K562 (cell line): ENCODE results near the gene AGO1. TPM values are rescaled to one million over a fixed set of nuclear protein-coding genes. Genes with fewer than 3 reads are reported as not detected.

Experiments used
- ATAC-seq: fragments of 200-7000 bp; cut with Tn5 transposase; 3 replicates; pipeline ENCODE4 v1.9.1; 2020; ENCODE audit warnings: moderate library complexity
- BruUV-seq: library from RNA; stranded (reverse); fragments of 400-500 nt; replicated peaks from 2 replicates; lab custom pipeline; 2021; lab: Mats Ljungman, UMichigan
- CTCF ChIA-PET: fragments of 300-600 bp; formaldehyde crosslinking; extraction: SDS; loops from one replicate; lab custom pipeline; 2021; ENCODE audit warnings: low intra/inter-chr PET ratio; lab: Yijun Ruan, JAX
- POLR2A ChIA-PET: fragments of 300-600, 350-650 bp; sonication (Branson Sonifier 250); formaldehyde crosslinking; extraction: SDS; loops from one replicate; lab custom pipeline; 2021; ENCODE audit warnings: antibody characterized with exemption, inconsistent platforms; lab: Yijun Ruan, JAX
- DNase-seq, 4 experiments: peaks; one replicate each; pipeline versions ENCODE4 v3.0.0 to v3.0.0-alpha.2; 2011 to 2018; ENCODE audit warnings: low spot score in 3 of 4, mixed read lengths in 3 of 4; ENCODE audit errors: extremely low read depth in 1 of 4
- FAIRE-seq: peaks from 2 replicates; lab custom pipeline; 2011; peaks lifted over from hg19 to GRCh38; lab: Jason Lieb, UNC
- H2AFZ ChIP-seq: 2 replicates; pipeline ENCODE4 v1.6.0; 2011; ENCODE audit warnings: low read depth, low read length, control low read depth, inconsistent platforms
- H3K27ac ChIP-seq: fragments of 200-600 bp; 3 replicates; pipeline ENCODE4 v1.8.0; 2011; ENCODE audit warnings: low read depth, mild to moderate bottlenecking, control low read depth, inconsistent platforms, low read length, moderate library complexity, mixed read lengths; ENCODE audit errors: extremely low read depth
- H3K27me3 ChIP-seq, 2 experiments: fragments of 300-600 bp in 1 of 2; 2 replicates in 1 of 2; 3 replicates in 1 of 2; pipeline versions ENCODE4 v1.6.0 to v1.8.0; 2011; ENCODE audit warnings: inconsistent platforms in 2 of 2, low read length in 2 of 2, mild to moderate bottlenecking in 1 of 2, mixed read lengths in 1 of 2, moderate library complexity in 1 of 2; ENCODE audit not compliant: control insufficient read depth in 2 of 2, insufficient read depth in 2 of 2
- H3K36me3 ChIP-seq: fragments of 300-600 bp; 3 replicates; pipeline ENCODE4 v1.8.0; 2011; ENCODE audit warnings: mild to moderate bottlenecking, low read length, inconsistent platforms; ENCODE audit not compliant: control insufficient read depth, insufficient read depth
- H3K4me1 ChIP-seq, 2 experiments: fragments of 200-600 bp in 1 of 2; replicated peaks in 1 of 2; 2 replicates in 1 of 2; 3 replicates in 1 of 2; pipeline versions ENCODE4 v1.5.1 to v1.8.0; 2011; ENCODE audit warnings: inconsistent platforms in 2 of 2, low read length in 2 of 2, mild to moderate bottlenecking in 1 of 2, mixed read lengths in 1 of 2, moderate library complexity in 1 of 2; ENCODE audit not compliant: control insufficient read depth in 2 of 2, insufficient read depth in 2 of 2
- H3K4me2 ChIP-seq: 2 replicates; pipeline ENCODE4 v1.6.1; 2011; ENCODE audit warnings: low read length, control low read depth, inconsistent platforms, mixed read lengths; ENCODE audit not compliant: insufficient read depth
- H3K4me3 ChIP-seq: fragments of 200-600 bp; sonication (generic), shearing (Covaris generic); 2 replicates; pipeline ENCODE4 v1.5.1; 2016; ENCODE audit warnings: control low read depth, inconsistent platforms
- H3K79me2 ChIP-seq: fragments of 200-600 bp; 3 replicates; pipeline ENCODE4 v1.8.0; 2011; ENCODE audit warnings: low read length, inconsistent platforms; ENCODE audit not compliant: control insufficient read depth, insufficient read depth
- H3K9ac ChIP-seq, 2 experiments: 2 replicates each; pipeline versions ENCODE4 v1.6.0 to v1.6.1; 2011; ENCODE audit warnings: low read depth in 2 of 2, low read length in 2 of 2, control low read depth in 1 of 2, inconsistent platforms in 1 of 2, mild to moderate bottlenecking in 1 of 2, mixed read lengths in 1 of 2; ENCODE audit not compliant: insufficient read depth in 1 of 2
- H3K9me1 ChIP-seq: one replicate; pipeline ENCODE4 v1.6.0; 2011; ENCODE audit warnings: inconsistent platforms, mild to moderate bottlenecking, low read length, moderate library complexity; ENCODE audit not compliant: control insufficient read depth, insufficient read depth
- H3K9me3 ChIP-seq: replicated peaks from 2 replicates; pipeline ENCODE4 v1.5.1; 2011; ENCODE audit warnings: low read depth, low read length, inconsistent platforms; ENCODE audit not compliant: control insufficient read depth, insufficient read depth
- H4K20me1 ChIP-seq: replicated peaks from 2 replicates; pipeline ENCODE4 v1.6.1; 2011; ENCODE audit warnings: low read length, inconsistent platforms, mixed read lengths; ENCODE audit not compliant: control insufficient read depth, insufficient read depth
- EP300 ChIP-seq: IDR thresholded peaks from 2 replicates; pipeline ENCODE4 v1.6.1; 2012; ENCODE audit warnings: low read length, improper control_type of control experiment
- GATAD2B ChIP-seq: fragments of 450-650 bp; IDR thresholded peaks from 2 replicates; pipeline ENCODE4 v1.6.1; 2017; ENCODE audit warnings: mild to moderate bottlenecking, borderline replicate concordance
- GTF2E2 ChIP-seq: fragments of 200-800 bp; sonication (Bioruptor generic); IDR thresholded peaks from 2 replicates; pipeline ENCODE4 v1.6.1; 2016; ENCODE audit warnings: missing genetic modification characterization, missing compliant biosample characterization
- NFIC ChIP-seq: fragments of 450-650 bp; IDR thresholded peaks from 2 replicates; pipeline ENCODE4 v1.6.1; 2017; ENCODE audit warnings: mild to moderate bottlenecking, inconsistent platforms
- RHOXF2B ChIP-seq: fragments of 250-450 bp; sonication (Bioruptor Pico); conservative IDR thresholded peaks from 2 replicates; pipeline ENCODE4 v1.5.1; 2021
- TCF3 ChIP-seq: sonication (generic); formaldehyde crosslinking; IDR thresholded peaks from 2 replicates; pipeline ENCODE4 v1.4.0; 2020; ENCODE audit warnings: mild to moderate bottlenecking, missing genetic modification reagents
- ZNF143 ChIP-seq: sonication (generic); formaldehyde crosslinking; IDR thresholded peaks from 2 replicates; pipeline ENCODE4 v1.9.0; 2022; ENCODE audit warnings: mild to moderate bottlenecking, missing genetic modification reagents
- ZSCAN29 ChIP-seq: fragments of 450-650 bp; IDR thresholded peaks from 2 replicates; pipeline ENCODE4 v1.6.1; 2017
- WGBS: fragments of 100-300 bp; shearing (Covaris generic); methylation state at CpG from one replicate; pipeline ENCODE4 v1.1.6; 2016; ENCODE audit warnings: low coverage, mixed read lengths; ENCODE audit not compliant: insufficient coverage; ENCODE audit errors: missing lambda C conversion rate; 5-methylcytosine and 5-hydroxymethylcytosine counted together
- in situ Hi-C: fragments of 300-500 bp; cut with MboI; formaldehyde crosslinking; loops from 4 replicates; pipeline ENCODE4 v1.15.0; 2018; ENCODE audit warnings: inconsistent platforms, mixed read lengths
- intact Hi-C: fragments of 100-400 bp; cut with micrococcal nuclease; formaldehyde crosslinking; loops from 2 replicates; pipeline ENCODE4 v1.14.2; 2022
- polyA plus RNA-seq, 8 experiments: library from polyadenylated mRNA; depleted of rRNA in 4 of 8; stranded (reverse) in 5 of 8; unstranded in 3 of 8; fragments of >200 nt; fragmentation: Nextera tagmentation in 2 of 8; fragmentation: Illumina TruSeq in 1 of 8; extraction: Ambion mirVana in 2 of 8; extraction: Trizol in 1 of 8; gene quantifications; 2 replicates each; pipeline versions ENCODE4 v1.2.1 to v1.2.3, GENCODE V29; 2011 to 2014; ENCODE audit warnings: inconsistent platforms in 1 of 8, missing spikeins in 1 of 8
- total RNA-seq, 7 experiments: library from RNA; depleted of rRNA in 6 of 7; stranded (reverse); fragments of >200 nt in 6 of 7; fragmentation: Illumina TruSeq in 2 of 7; extraction: Trizol in 2 of 7; gene quantifications; 2 replicates each; pipeline versions ENCODE4 v1.2.1 to v1.2.3, GENCODE V29; 2011 to 2021; ENCODE audit warnings: low replicate concordance in 1 of 7
- TF ChIP-seq, protein P1 (sequence below), 2 experiments: IDR thresholded peaks in 1 of 2; conservative IDR thresholded peaks in 1 of 2; 2 replicates each; pipeline ENCODE4 v1.6.1; 2016; ENCODE audit warnings: low read depth in 2 of 2, mild to moderate bottlenecking in 1 of 2, missing compliant biosample characterization in 1 of 2, missing genetic modification characterization in 1 of 2, moderate library complexity in 1 of 2
- TF ChIP-seq, protein P2 (sequence below): fragments of 450-650 bp; IDR thresholded peaks from 2 replicates; pipeline ENCODE4 v1.6.1; 2016; ENCODE audit warnings: low read depth, mild to moderate bottlenecking, moderate library complexity

Gene AGO1
- total and polyA plus RNA-seq, 9 of the 15 experiments (the other 6 are each of a cell fraction or from before 2014, with no cell fraction given) = 7.3 to 64.2 (median 26.0) TPM

- no peak for FAIRE-seq
- H3K4me3 ChIP-seq = no peak overlapping the region
- in situ Hi-C loops = no loop called here
- peaks cover 97% of the 10 kb centered on the region for H3K79me2 ChIP-seq
- H3K4me2 ChIP-seq = no peak overlapping the region
- no peaks in the 10 kb centered on the region for H4K20me1 ChIP-seq
- peaks cover 3% of the 10 kb centered on the region; the same call in 2 of the 3 replicates for H3K36me3 ChIP-seq
- ChIA-PET CTCF (no interaction called here), POLR2A (interaction anchor here (0.7 kb wide), 1 partner anchor 9 kb away, joined by 3 read pairs; no protein-coding TSS in a partner anchor)
- no peaks in the 10 kb centered on the region for H3K9me3 ChIP-seq
- H3K4me1 ChIP-seq = peaks cover 20 to 26% of the 10 kb centered on the region in 2 experiments
- no peaks in the 10 kb centered on the region for H3K27me3 ChIP-seq
- H3K9ac ChIP-seq = no peak overlapping the region
- no peak for ATAC-seq
- DNase-seq = no peak
- intact Hi-C loops = no loop called here
- H3K9me1 ChIP-seq = no peaks in the 10 kb centered on the region
- TF ChIP-seq TCF3 (no peak), GATAD2B (no peak), ZNF143 (CRISPR knock-in tag) (no peak), EP300 (no peak), NFIC (no peak), RHOXF2B (no peak), ZSCAN29 (no peak), GTF2E2 (tag) (no peak)
- TF ChIP-seq, protein P1, sequence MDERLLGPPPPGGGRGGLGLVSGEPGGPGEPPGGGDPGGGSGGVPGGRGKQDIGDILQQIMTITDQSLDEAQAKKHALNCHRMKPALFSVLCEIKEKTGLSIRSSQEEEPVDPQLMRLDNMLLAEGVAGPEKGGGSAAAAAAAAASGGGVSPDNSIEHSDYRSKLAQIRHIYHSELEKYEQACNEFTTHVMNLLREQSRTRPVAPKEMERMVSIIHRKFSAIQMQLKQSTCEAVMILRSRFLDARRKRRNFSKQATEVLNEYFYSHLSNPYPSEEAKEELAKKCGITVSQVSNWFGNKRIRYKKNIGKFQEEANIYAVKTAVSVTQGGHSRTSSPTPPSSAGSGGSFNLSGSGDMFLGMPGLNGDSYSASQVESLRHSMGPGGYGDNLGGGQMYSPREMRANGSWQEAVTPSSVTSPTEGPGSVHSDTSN (CRISPR knock-in tag; IDR thresholded peaks at IDR 0.05; ENCODE audit: low read depth) = no peak
- TF ChIP-seq, protein P1 (tag; conservative IDR thresholded peaks at IDR 0.05; ENCODE audit: low read depth) = no peak
- TF ChIP-seq, protein P2, sequence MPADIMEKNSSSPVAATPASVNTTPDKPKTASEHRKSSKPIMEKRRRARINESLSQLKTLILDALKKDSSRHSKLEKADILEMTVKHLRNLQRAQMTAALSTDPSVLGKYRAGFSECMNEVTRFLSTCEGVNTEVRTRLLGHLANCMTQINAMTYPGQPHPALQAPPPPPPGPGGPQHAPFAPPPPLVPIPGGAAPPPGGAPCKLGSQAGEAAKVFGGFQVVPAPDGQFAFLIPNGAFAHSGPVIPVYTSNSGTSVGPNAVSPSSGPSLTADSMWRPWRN = no peak
- 97% methylated on average over 3 of the region's 3 CpGs for WGBS
- no peak overlapping the region for H3K27ac ChIP-seq
- no TSS peak for BruUV-seq
- H2AFZ ChIP-seq = no peak overlapping the region
Observed at GRCh38 chr1:35936838-35937237, 53.8 kb downstream of the AGO1 start.
